Aorta (tissue), 5 donors: Measurements from ENCODE around the gene CRMP1. TPM values are rescaled to one million over a fixed set of nuclear protein-coding genes. Genes with fewer than 3 reads are reported as not detected.

Source experiments
- ATAC-seq: fragments of 200-7000 bp; cut with Tn5 transposase; one replicate; pipeline ENCODE4 v1.9.1; 2022; ENCODE audit warnings: moderate library complexity; ENCODE audit not compliant: low FRiP score
- DNase-seq, 2 donors: peaks; one replicate each; pipeline ENCODE4 v3.0.0-alpha.2; 2020
- H3K27ac ChIP-seq, 2 donors: one replicate each; pipeline ENCODE4 v1.5.1; 2013; ENCODE audit warnings: low read length in 2 of 2, mild to moderate bottlenecking in 2 of 2, moderate library complexity in 2 of 2, control low read depth in 1 of 2, inconsistent platforms in 1 of 2, low read depth in 1 of 2
- H3K27me3 ChIP-seq, 2 donors: one replicate each; pipeline ENCODE4 v1.6.1; 2013; ENCODE audit warnings: control low read depth in 1 of 2, low read length in 1 of 2, mild to moderate bottlenecking in 1 of 2, moderate library complexity in 1 of 2; ENCODE audit not compliant: insufficient read depth in 2 of 2, control insufficient read depth in 1 of 2
- H3K36me3 ChIP-seq, 2 donors: one replicate each; pipeline ENCODE4 v1.6.1; 2013; ENCODE audit warnings: control low read depth in 1 of 2, low read length in 1 of 2, mild to moderate bottlenecking in 1 of 2; ENCODE audit not compliant: insufficient read depth in 2 of 2, control insufficient read depth in 1 of 2
- H3K4me1 ChIP-seq, 2 donors: one replicate each; pipeline ENCODE4 v1.6.1; 2013; ENCODE audit warnings: low read length in 2 of 2, control low read depth in 1 of 2, mild to moderate bottlenecking in 1 of 2, moderate library complexity in 1 of 2; ENCODE audit not compliant: insufficient read depth in 2 of 2, control insufficient read depth in 1 of 2
- H3K4me3 ChIP-seq, 2 donors: one replicate each; pipeline ENCODE4 v1.5.1; 2013; ENCODE audit warnings: low read length in 2 of 2, control low read depth in 1 of 2, mild to moderate bottlenecking in 1 of 2
- H3K9me3 ChIP-seq: one replicate; pipeline ENCODE4 v1.6.1; 2013; ENCODE audit warnings: mild to moderate bottlenecking, low read length; ENCODE audit not compliant: control insufficient read depth
- WGBS, 2 donors: extraction: QIAGEN DNeasy Blood & Tissue Kit; methylation state at CpG; one replicate each; pipeline ENCODE4 v1.1.7; 2013; 5-methylcytosine and 5-hydroxymethylcytosine counted together
- intact Hi-C, 2 donors: fragments of 100-400 bp; cut with DNase I; formaldehyde crosslinking; loops; one replicate each; pipeline versions ENCODE4 v1.14.2 to v1.15.0; 2022
- polyA plus RNA-seq, 2 donors: library from polyadenylated mRNA; stranded (reverse); fragments of 200-250 nt; gene quantifications; one replicate each; pipeline ENCODE4 v1.2.3, GENCODE V29; 2013
- total RNA-seq, 2 donors: library from RNA; stranded (reverse); fragmentation: NEBNext Ultra II Directional; extraction: Animal tissue kit (Norgen Biotek cat#: 25700); gene quantifications; one replicate each; pipeline ENCODE4 v1.2.1, GENCODE V29; 2021
- donor health status: healthy with polysubstance abuse.
- donor health status: Bipolar disorder and iron deficiency.
- donor health status: DM: no; HTN: no; CAD: no.
- donor health status: DM: no; HTN: no; CAD: no.
- donor health status: DM: yes; HTN: yes; CAD: no.

The CRMP1 gene
- total and polyA plus RNA-seq, 4 donors = 0.05 to 2.0 (median 0.58) TPM; not detected in 1

DNA sequence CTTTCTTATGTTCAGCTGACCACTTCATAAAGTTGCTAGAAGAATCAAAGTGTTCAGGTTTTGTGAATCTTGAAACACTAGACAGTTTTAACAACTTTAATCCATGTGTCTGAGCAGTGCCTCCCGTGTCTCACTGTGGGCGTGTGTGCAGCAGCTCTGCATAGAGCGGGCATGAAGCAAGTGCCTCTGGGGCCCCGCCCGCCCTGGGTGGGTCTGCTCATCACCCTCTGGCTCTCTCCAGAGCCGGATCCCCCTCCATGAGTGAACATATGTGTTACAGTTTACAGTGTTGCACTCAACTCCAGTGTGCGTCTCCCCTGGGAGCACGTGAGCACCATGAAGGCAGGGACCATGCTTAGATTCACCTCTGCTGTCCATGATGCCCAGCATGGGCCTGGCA is 37.6 kb upstream of the CRMP1 start:
- no peaks in the 10 kb centered on the region for H3K9me3 ChIP-seq
- H3K4me3 ChIP-seq = no peak overlapping the region
- 80 to 83% methylated on average over 8 of the region's 8 CpGs for WGBS, 2 donors
- no peaks in the 10 kb centered on the region for H3K36me3 ChIP-seq
- no peak overlapping the region for H3K27ac ChIP-seq
- no peaks in the 10 kb centered on the region for H3K4me1 ChIP-seq
- DNase-seq = no peak
- ATAC-seq = no peak
- intact Hi-C loops = no loop called here
- H3K27me3 ChIP-seq = no peaks in the 10 kb centered on the region

DNA sequence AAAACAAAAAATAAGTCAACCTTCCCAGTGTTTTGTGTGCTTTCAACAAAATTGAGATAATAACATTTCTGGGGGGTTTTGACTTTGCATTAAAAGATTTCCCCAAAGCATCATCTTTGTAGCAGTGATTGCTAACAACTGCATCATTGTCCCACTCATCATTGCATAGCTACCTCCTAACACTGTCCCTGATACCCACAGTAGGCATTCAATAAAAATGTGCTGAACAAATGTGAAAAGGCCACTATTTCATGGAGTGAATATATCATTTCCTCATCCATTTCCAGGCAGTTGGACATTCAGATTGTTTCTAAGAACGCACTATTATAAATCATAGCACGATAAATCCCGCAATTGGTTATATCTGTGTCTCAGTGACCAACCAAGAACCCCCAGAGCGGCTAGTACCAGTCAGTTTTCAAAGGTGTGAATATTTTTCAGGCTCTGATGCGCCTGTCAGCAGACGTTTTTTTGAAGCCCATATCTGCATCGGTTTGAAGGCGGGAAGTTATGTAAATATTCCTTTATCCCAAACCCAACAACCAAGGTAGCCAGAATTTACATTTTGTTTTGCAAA is 36.0 kb upstream of the CRMP1 start:
- ATAC-seq (no peak), DNase-seq (no peak)
- intact Hi-C loops = no loop called here
- Histone ChIP-seq H3K27ac (no peak overlapping the region), H3K9me3 (no peaks in the 10 kb centered on the region), H3K27me3 (no peaks in the 10 kb centered on the region), H3K4me3 (no peak overlapping the region), H3K4me1 (no peaks in the 10 kb centered on the region), H3K36me3 (no peaks in the 10 kb centered on the region)
- 41 to 44% methylated on average over 8 of the region's 8 CpGs for WGBS, 2 donors

- no peak overlapping the region for H3K4me3 ChIP-seq
- no peaks in the 10 kb centered on the region for H3K27me3 ChIP-seq
- 35 to 48% methylated on average over 8 of the region's 8 CpGs for WGBS, 2 donors
- no peak for ATAC-seq
- no peaks in the 10 kb centered on the region for H3K4me1 ChIP-seq
- intact Hi-C loops = no loop called here
- H3K36me3 ChIP-seq = no peaks in the 10 kb centered on the region
- H3K9me3 ChIP-seq = no peaks in the 10 kb centered on the region
- H3K27ac ChIP-seq = no peak overlapping the region
- no peak for DNase-seq
These were observed 35.4 kb upstream of the CRMP1 start for GRCh38 chr4:5928274-5928673.

DNA sequence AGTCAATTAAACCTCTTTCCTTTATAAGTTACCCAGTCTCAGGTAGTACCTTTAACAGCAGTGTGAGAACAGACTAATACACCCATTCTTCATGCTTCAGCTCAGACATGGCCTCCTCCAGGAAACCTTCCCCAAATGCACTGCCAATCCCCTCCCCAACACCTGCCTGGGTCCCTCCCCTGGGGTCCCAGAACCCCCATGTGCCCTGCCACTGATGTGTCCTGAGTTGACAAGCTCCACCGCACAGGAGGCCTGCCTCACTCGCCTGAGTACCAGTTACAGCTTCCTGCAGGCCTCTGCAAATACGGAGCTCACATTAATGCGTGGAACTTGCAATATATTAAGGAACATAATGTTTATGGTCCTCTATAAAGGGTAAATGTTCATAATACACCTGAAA is 34.9 kb upstream of the CRMP1 start:
- 72 to 75% methylated on average over 4 of the region's 4 CpGs for WGBS, 2 donors
- no peak for DNase-seq
- ATAC-seq = no peak
- no peaks in the 10 kb centered on the region for H3K9me3 ChIP-seq
- H3K4me3 ChIP-seq = no peak overlapping the region
- no peak overlapping the region for H3K27ac ChIP-seq
- no peaks in the 10 kb centered on the region for H3K27me3 ChIP-seq
- intact Hi-C loops = no loop called here
- no peaks in the 10 kb centered on the region for H3K36me3 ChIP-seq
- H3K4me1 ChIP-seq = no peaks in the 10 kb centered on the region

GRCh38 chr4:5927116-5927515 is 34.2 kb upstream of the CRMP1 start:
- ATAC-seq = no peak
- 75 to 83% methylated on average over 3 of the region's 3 CpGs for WGBS, 2 donors
- intact Hi-C loops = no loop called here
- Histone ChIP-seq H3K27ac (no peak overlapping the region), H3K36me3 (no peaks in the 10 kb centered on the region), H3K4me3 (no peak overlapping the region), H3K4me1 (no peaks in the 10 kb centered on the region), H3K9me3 (no peaks in the 10 kb centered on the region), H3K27me3 (no peaks in the 10 kb centered on the region)
- DNase-seq = no peak

DNA sequence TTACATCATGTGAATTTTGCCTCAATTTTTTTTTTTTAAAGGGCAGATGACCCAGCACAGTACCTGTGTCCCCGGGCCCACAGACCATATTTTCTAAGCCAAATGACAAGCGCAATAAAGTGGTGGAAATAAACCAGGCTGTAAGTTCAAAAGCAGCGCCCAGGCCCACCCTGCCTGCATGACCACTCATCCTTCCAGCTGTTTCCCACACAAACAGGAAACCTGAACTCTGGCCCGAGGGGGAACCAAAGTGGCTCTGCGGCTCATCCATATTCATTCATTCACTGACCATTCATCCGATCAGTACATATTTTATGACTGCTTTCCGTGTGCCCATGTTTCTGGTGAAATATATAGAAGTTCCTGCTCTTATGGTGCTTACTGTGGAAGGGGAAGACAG is 33.7 kb upstream of the CRMP1 start:
- ATAC-seq = no peak
- Histone ChIP-seq H3K27ac (no peak overlapping the region), H3K36me3 (no peaks in the 10 kb centered on the region), H3K27me3 (no peaks in the 10 kb centered on the region), H3K9me3 (no peaks in the 10 kb centered on the region), H3K4me3 (no peak overlapping the region), H3K4me1 (no peaks in the 10 kb centered on the region)
- intact Hi-C loops = no loop called here
- 67 to 74% methylated on average over 7 of the region's 7 CpGs for WGBS, 2 donors
- DNase-seq = no peak

- no peak overlapping the region for H3K27ac ChIP-seq
- ATAC-seq (no peak), DNase-seq (no peak)
- H3K9me3 ChIP-seq = no peaks in the 10 kb centered on the region
- H3K27me3 ChIP-seq = no peaks in the 10 kb centered on the region
- no peaks in the 10 kb centered on the region for H3K4me1 ChIP-seq
- intact Hi-C loops = no loop called here
- WGBS, 2 donors = 65 to 68% methylated on average over 16 of the region's 16 CpGs
- H3K4me3 ChIP-seq = no peak overlapping the region
- H3K36me3 ChIP-seq = no peaks in the 10 kb centered on the region
These were observed 32.7 kb upstream of the CRMP1 start for GRCh38 chr4:5925419-5926200.

- WGBS, 2 donors = 64 to 72% methylated on average over 11 to 12 of the region's 12 CpGs
These were observed 31.7 kb upstream of the CRMP1 start for GRCh38 chr4:5924461-5925125.

DNA sequence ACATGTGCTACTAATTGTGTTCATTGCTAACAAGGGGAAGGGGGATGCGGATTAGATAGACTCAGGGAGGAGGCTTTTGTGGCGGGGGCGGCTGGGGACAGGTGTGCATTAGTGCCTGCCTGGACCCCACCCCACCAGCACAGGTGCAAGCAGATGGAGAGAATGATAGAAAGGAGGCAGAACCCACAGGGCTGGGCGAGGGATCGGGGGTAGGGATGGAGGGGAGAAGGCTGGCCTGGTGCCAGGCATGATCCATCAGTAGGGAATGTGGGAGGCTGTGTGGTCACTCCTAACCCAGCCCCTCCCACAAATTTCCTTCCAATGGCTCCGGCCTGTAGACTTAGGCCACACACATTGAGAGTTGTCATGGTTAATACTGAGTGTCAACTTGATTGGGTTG is 30.5 kb upstream of the CRMP1 start:
- Histone ChIP-seq H3K27me3 (no peaks in the 10 kb centered on the region), H3K27ac (no peak overlapping the region), H3K9me3 (no peaks in the 10 kb centered on the region), H3K4me1 (no peaks in the 10 kb centered on the region), H3K4me3 (no peak overlapping the region), H3K36me3 (no peaks in the 10 kb centered on the region)
- ATAC-seq (no peak), DNase-seq (no peak)
- intact Hi-C loops = no loop called here
- 54 to 55% methylated on average over 6 of the region's 6 CpGs for WGBS, 2 donors

More at GRCh38 chr4:5924461-5925125, 31.7 kb upstream of the CRMP1 start:
- H3K27ac ChIP-seq = no peak overlapping the region
- intact Hi-C loops = no loop called here
- DNase-seq (no peak), ATAC-seq (no peak)
- no peaks in the 10 kb centered on the region for H3K36me3 ChIP-seq
- no peaks in the 10 kb centered on the region for H3K4me1 ChIP-seq
- H3K27me3 ChIP-seq = no peaks in the 10 kb centered on the region
- no peak overlapping the region for H3K4me3 ChIP-seq
- H3K9me3 ChIP-seq = no peaks in the 10 kb centered on the region
